ENCODE data around the gene TSG101.

The TSG101 gene

GRCh38 chr11:18491924-18492323, 34.8 kb downstream of the TSG101 start:
- no peak for DNase-seq

- no peak for DNase-seq
Measured at GRCh38 chr11:18490736-18491485, 35.8 kb downstream of the TSG101 start.

GRCh38 chr11:18490319-18490718, 36.4 kb downstream of the TSG101 start:
- DNase-seq: no peak

GRCh38 chr11:18485913-18486528, 40.7 kb downstream of the TSG101 start:
- DNase-seq: no peak

- DNase-seq: no peak
Measured at GRCh38 chr11:18479063-18479462, 47.7 kb downstream of the TSG101 start.

- no peak for DNase-seq
Measured at GRCh38 chr11:18472587-18472986, 54.2 kb downstream of the TSG101 start.

GRCh38 chr11:18471995-18472394, 54.7 kb downstream of the TSG101 start:
- DNase-seq: no peak

GRCh38 chr11:18468961-18469360, 57.8 kb downstream of the TSG101 start:
- DNase-seq: no peak

- no peak for DNase-seq
Measured at GRCh38 chr11:18468059-18468458, 58.7 kb downstream of the TSG101 start.

- no peak for DNase-seq
Measured at GRCh38 chr11:18466402-18466801, 60.3 kb downstream of the TSG101 start.

- DNase-seq: no peak
Measured at GRCh38 chr11:18463439-18463838, 63.3 kb downstream of the TSG101 start.

- DNase-seq: no peak
Measured at GRCh38 chr11:18461909-18462308, 64.8 kb downstream of the TSG101 start.

GRCh38 chr11:18459634-18460033, 67.1 kb downstream of the TSG101 start:
- DNase-seq: no peak

GRCh38 chr11:18457450-18457849, 69.3 kb downstream of the TSG101 start:
- no peak for DNase-seq

GRCh38 chr11:18455686-18456372, 70.9 kb downstream of the TSG101 start, which contains the start of gene LDHAL6A:
Gene LDHAL6A, plus strand, starts transcription at chr11:18455856. Its CDS starts 825 bp downstream, at chr11:18456681.
- no peak for DNase-seq

- DNase-seq: no peak
Measured at GRCh38 chr11:18452927-18453326, 73.8 kb downstream of the TSG101 start.

GRCh38 chr11:18449251-18449650, 77.5 kb downstream of the TSG101 start:
- DNase-seq: no peak

- DNase-seq: no peak
Measured at GRCh38 chr11:18438691-18439090, 88.1 kb downstream of the TSG101 start.

Data from NCI-H748 treated with DMSO at 0.1 percent for 48 hours (cell line).